DOHH2 (cell line): ENCODE results near the gene CCDC88A.

ENCODE experiments used
- H3F3A ChIP-seq: fragments of 200-600 bp; sonication (generic), shearing (Covaris generic); 2 replicates; pipeline ENCODE4 v1.6.0; 2016; ENCODE audit warnings: antibody characterized with exemption, mild to moderate bottlenecking; ENCODE audit not compliant: control insufficient read depth, insufficient read depth
- H3K27ac ChIP-seq: fragments of 200-600 bp; sonication (generic); 2 replicates; pipeline ENCODE4 v1.5.1; 2014; ENCODE audit warnings: low read depth, mild to moderate bottlenecking, low read length, moderate library complexity
- H3K27me3 ChIP-seq: fragments of 200-600 bp; sonication (generic); 2 replicates; pipeline ENCODE4 v1.6.1; 2014; ENCODE audit warnings: mild to moderate bottlenecking, low read length, mixed read lengths; ENCODE audit not compliant: control insufficient read depth
- H3K36me3 ChIP-seq: fragments of 200-600 bp; sonication (generic); 2 replicates; pipeline ENCODE4 v1.6.1; 2014; ENCODE audit warnings: mild to moderate bottlenecking, low read length, moderate library complexity, mixed read lengths; ENCODE audit not compliant: control insufficient read depth
- H3K4me1 ChIP-seq: fragments of 200-600 bp; sonication (generic); 2 replicates; pipeline ENCODE4 v1.6.1; 2014; ENCODE audit warnings: mild to moderate bottlenecking, low read length, mixed read lengths; ENCODE audit not compliant: control insufficient read depth
- H3K4me2 ChIP-seq: fragments of 200-600 bp; sonication (generic); 2 replicates; pipeline ENCODE4 v1.6.0; 2014; ENCODE audit warnings: mild to moderate bottlenecking, low read length, moderate library complexity
- H3K4me3 ChIP-seq: fragments of 200-600 bp; sonication (generic); 2 replicates; pipeline ENCODE4 v1.5.1; 2014; ENCODE audit warnings: mild to moderate bottlenecking, low read length, mixed read lengths
- H3K79me2 ChIP-seq: fragments of 200-600 bp; sonication (generic); 2 replicates; pipeline ENCODE4 v1.6.1; 2014; ENCODE audit warnings: mild to moderate bottlenecking, low read length, mixed read lengths; ENCODE audit not compliant: control insufficient read depth
- H3K9me2 ChIP-seq: fragments of 200-600 bp; sonication (generic); replicated peaks from 2 replicates; pipeline ENCODE4 v1.6.1; 2014; ENCODE audit warnings: mild to moderate bottlenecking, low read length, mixed read lengths; ENCODE audit not compliant: control insufficient read depth
- H3K9me3 ChIP-seq: fragments of 200-600 bp; sonication (generic); 2 replicates; pipeline ENCODE4 v1.6.1; 2014; ENCODE audit warnings: antibody characterized with exemption, low read length, mixed read lengths; ENCODE audit not compliant: control insufficient read depth, insufficient read depth
- H4K20me1 ChIP-seq: fragments of 200-600 bp; sonication (generic); 2 replicates; pipeline ENCODE4 v1.6.0; 2014; ENCODE audit warnings: low read depth, mild to moderate bottlenecking, antibody characterized with exemption, low read length, moderate library complexity; ENCODE audit not compliant: control insufficient read depth, insufficient read depth
- EZH2phosphoT487 ChIP-seq: fragments of 200-600 bp; sonication (generic); IDR thresholded peaks from 2 replicates; pipeline ENCODE4 v1.6.1; 2017; ENCODE audit warnings: borderline replicate concordance, mild to moderate bottlenecking, antibody characterized with exemption, low read length, moderate library complexity, mixed read lengths
- TF ChIP-seq, protein P1 (sequence below): fragments of 200-600 bp; sonication (generic); IDR thresholded peaks from one replicate; pipeline ENCODE4 v1.5.1; 2014; ENCODE audit warnings: antibody characterized with exemption, mild to moderate bottlenecking, low read depth, low read length; ENCODE audit not compliant: poor library complexity, severe bottlenecking

The CCDC88A gene

DNA sequence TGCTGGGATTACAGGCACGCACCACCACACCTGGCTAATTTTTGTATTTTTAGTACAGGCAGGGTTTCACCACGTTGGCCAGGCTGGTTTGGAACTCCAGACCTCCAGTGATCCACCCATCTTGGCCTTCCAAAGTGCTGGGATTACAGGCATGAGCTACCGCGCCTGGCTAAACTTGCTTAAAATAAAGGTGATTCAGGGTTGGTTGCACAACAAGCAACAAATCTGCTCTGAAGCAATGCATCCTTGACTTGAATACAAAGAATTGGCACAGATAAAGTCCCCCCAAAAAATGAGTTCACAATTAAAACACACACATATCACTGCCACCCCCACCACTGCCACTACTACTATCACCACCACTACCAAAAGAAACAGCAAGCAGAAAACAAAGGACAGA is 34.9 kb downstream of the CCDC88A start:
- Histone ChIP-seq H3K4me2 (no peak overlapping the region), H4K20me1 (no peaks in the 10 kb centered on the region), H3K9me3 (no peaks in the 10 kb centered on the region), H3K27me3 (no peaks in the 10 kb centered on the region), H3K27ac (no peak overlapping the region), H3K4me1 (no peaks in the 10 kb centered on the region), H3K79me2 (peaks cover 42% of the 10 kb centered on the region), H3F3A (no peaks in the 10 kb centered on the region; the same call in 1 of the 2 replicates), H3K36me3 (peaks cover 41% of the 10 kb centered on the region), H3K9me2 (no peaks in the 10 kb centered on the region), H3K4me3 (no peak overlapping the region)
- TF ChIP-seq, protein P1, sequence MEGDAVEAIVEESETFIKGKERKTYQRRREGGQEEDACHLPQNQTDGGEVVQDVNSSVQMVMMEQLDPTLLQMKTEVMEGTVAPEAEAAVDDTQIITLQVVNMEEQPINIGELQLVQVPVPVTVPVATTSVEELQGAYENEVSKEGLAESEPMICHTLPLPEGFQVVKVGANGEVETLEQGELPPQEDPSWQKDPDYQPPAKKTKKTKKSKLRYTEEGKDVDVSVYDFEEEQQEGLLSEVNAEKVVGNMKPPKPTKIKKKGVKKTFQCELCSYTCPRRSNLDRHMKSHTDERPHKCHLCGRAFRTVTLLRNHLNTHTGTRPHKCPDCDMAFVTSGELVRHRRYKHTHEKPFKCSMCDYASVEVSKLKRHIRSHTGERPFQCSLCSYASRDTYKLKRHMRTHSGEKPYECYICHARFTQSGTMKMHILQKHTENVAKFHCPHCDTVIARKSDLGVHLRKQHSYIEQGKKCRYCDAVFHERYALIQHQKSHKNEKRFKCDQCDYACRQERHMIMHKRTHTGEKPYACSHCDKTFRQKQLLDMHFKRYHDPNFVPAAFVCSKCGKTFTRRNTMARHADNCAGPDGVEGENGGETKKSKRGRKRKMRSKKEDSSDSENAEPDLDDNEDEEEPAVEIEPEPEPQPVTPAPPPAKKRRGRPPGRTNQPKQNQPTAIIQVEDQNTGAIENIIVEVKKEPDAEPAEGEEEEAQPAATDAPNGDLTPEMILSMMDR: no peak
- TF ChIP-seq EZH2phosphoT487: no peak

DNA sequence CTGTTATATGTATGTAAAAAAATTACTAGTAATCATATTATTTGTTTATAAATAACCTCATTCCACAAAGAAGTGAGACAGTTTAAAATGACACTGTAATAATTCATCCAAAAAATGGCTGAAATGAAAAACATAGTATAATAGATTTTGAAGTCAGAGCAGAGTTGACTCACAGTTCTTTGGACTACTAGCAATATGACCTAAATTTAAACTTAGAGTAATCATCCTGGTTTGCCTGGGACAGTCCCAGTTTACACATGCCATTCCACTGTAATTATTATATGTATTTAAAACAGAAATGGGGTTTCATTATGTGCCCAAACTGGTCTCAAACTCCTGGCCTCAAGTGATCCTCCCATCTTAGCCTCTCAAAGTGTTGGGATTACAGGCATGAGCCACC is 48.3 kb downstream of the CCDC88A start:
- TF ChIP-seq, protein P1: no peak
- TF ChIP-seq EZH2phosphoT487: no peak
- Histone ChIP-seq H4K20me1 (no peaks in the 10 kb centered on the region), H3K4me3 (no peak overlapping the region), H3F3A (peaks cover 3% of the 10 kb centered on the region; the same call in 1 of the 2 replicates), H3K79me2 (no peaks in the 10 kb centered on the region), H3K9me2 (no peaks in the 10 kb centered on the region), H3K4me1 (no peaks in the 10 kb centered on the region), H3K36me3 (peaks cover 57% of the 10 kb centered on the region), H3K4me2 (no peak overlapping the region), H3K27ac (no peak overlapping the region), H3K9me3 (no peaks in the 10 kb centered on the region), H3K27me3 (no peaks in the 10 kb centered on the region)

DNA sequence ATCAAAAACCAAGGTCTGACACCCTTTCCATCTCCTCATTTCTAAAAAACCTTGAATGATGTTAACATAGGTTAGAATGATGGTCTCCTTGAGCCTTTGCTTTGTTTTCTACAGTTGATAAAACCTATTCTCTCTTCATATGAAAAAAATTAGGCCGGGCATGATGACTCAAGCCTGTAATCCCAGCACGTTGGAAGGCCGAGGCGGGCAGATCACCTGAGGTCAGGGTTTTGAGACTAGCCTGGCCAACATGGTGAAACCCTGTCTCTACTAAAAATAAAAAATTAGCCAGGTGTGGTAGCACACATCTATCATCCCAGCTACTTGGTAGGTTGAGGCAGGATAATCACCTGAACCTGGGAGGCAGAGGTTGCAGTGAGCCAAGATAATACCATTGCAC is 49.4 kb downstream of the CCDC88A start:
- Histone ChIP-seq H3K36me3 (peaks cover 53% of the 10 kb centered on the region), H3K4me2 (no peak overlapping the region), H3K27me3 (no peaks in the 10 kb centered on the region), H3K9me3 (no peaks in the 10 kb centered on the region), H3K27ac (no peak overlapping the region), H3F3A (no peaks in the 10 kb centered on the region), H3K79me2 (no peaks in the 10 kb centered on the region), H3K4me1 (peaks cover 9% of the 10 kb centered on the region), H3K9me2 (no peaks in the 10 kb centered on the region), H4K20me1 (no peaks in the 10 kb centered on the region), H3K4me3 (no peak overlapping the region)
- TF ChIP-seq EZH2phosphoT487: no peak
- TF ChIP-seq, protein P1: no peak

DNA sequence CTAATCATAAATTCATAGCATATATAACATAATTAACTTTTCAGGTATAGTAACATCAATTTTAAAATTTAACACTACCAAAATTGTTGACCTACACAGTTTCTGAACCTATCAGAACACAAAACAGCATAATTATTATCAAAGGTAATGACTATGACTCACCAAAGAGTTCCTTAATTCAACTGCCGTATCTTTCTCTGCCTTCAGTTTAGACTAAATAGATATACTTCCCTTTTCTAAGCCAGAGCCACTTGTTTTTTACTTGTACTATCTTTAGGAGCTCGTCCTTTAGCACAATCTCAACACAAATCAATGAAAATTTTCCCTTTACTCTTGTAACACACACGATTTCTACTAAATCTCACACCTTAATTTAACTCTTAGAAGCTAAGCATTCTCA is 54.4 kb downstream of the CCDC88A start:
- Histone ChIP-seq H3K36me3 (peaks cover 48% of the 10 kb centered on the region), H3K27ac (peak overlapping the region; percentile 34; the same call in 1 of the 2 replicates), H3K4me1 (peaks cover 49% of the 10 kb centered on the region), H3K4me3 (no peak overlapping the region), H3K9me3 (no peaks in the 10 kb centered on the region), H4K20me1 (no peaks in the 10 kb centered on the region), H3K4me2 (peak overlapping the region; percentile 35), H3K79me2 (no peaks in the 10 kb centered on the region), H3F3A (peaks cover 11% of the 10 kb centered on the region), H3K27me3 (no peaks in the 10 kb centered on the region), H3K9me2 (no peaks in the 10 kb centered on the region)
- no peak for TF ChIP-seq EZH2phosphoT487
- TF ChIP-seq, protein P1: no peak
